ENCODE results near the gene E2F1.

GRCh38 chr20:33713865-33714367 is 27.7 kb upstream of the E2F1 start:
- TF ChIP-seq CTCF (IDR thresholded peaks at IDR 0.05) = no peak
- TF ChIP-seq EZH2 (IDR thresholded peaks at IDR 0.05; ENCODE audit: borderline replicate concordance, insufficient read depth, low read depth, low read length, poor library complexity, severe bottlenecking) = no peak

All from B cell (primary cell).